Karpas-422 (cell line): ENCODE measurements around the gene LMCD1. TPM values are rescaled to one million over a fixed set of nuclear protein-coding genes. Genes with fewer than 3 reads are reported as not detected.

ENCODE experiments used
- DNase-seq: peaks from one replicate; pipeline ENCODE4 v3.0.0-alpha.2; 2015
- H2AFZ ChIP-seq: fragments of 200-600 bp; sonication (generic); 2 replicates; pipeline ENCODE4 v1.6.1; 2014; ENCODE audit warnings: antibody characterized with exemption, low read length, mixed read lengths
- H3K27ac ChIP-seq: fragments of 200-600 bp; sonication (generic); 2 replicates; pipeline ENCODE4 v1.5.1; 2014; ENCODE audit warnings: mild to moderate bottlenecking, low read length, moderate library complexity
- H3K27me3 ChIP-seq: fragments of 200-600 bp; sonication (generic); 2 replicates; pipeline ENCODE4 v1.6.1; 2014; ENCODE audit warnings: low read length, mixed read lengths
- H3K36me3 ChIP-seq: fragments of 200-600 bp; sonication (generic); 2 replicates; pipeline ENCODE4 v1.6.1; 2014; ENCODE audit warnings: low read length, mixed read lengths; ENCODE audit not compliant: insufficient read depth
- H3K4me1 ChIP-seq: fragments of 200-600 bp; sonication (generic); 2 replicates; pipeline ENCODE4 v1.6.1; 2014; ENCODE audit warnings: mild to moderate bottlenecking, low read length, mixed read lengths
- H3K4me2 ChIP-seq: fragments of 200-600 bp; sonication (generic); 2 replicates; pipeline ENCODE4 v1.6.1; 2014; ENCODE audit warnings: low read length, low read depth, mild to moderate bottlenecking; ENCODE audit not compliant: poor library complexity, severe bottlenecking
- H3K4me3 ChIP-seq: fragments of 200-600 bp; sonication (generic); 2 replicates; pipeline ENCODE4 v1.5.1; 2014; ENCODE audit warnings: mild to moderate bottlenecking, antibody characterized with exemption, low read length, mixed read lengths
- H3K79me2 ChIP-seq: fragments of 200-600 bp; sonication (generic); 2 replicates; pipeline ENCODE4 v1.6.1; 2014; ENCODE audit warnings: mild to moderate bottlenecking, low read length, mixed read lengths
- H3K9ac ChIP-seq: fragments of 200-600 bp; sonication (generic); 2 replicates; pipeline ENCODE4 v1.6.0; 2014; ENCODE audit warnings: low read length
- H3K9me2 ChIP-seq: fragments of 200-600 bp; sonication (generic), shearing (Covaris generic); replicated peaks from 2 replicates; pipeline ENCODE4 v1.6.0; 2014; ENCODE audit warnings: mild to moderate bottlenecking, low read length, moderate library complexity; ENCODE audit not compliant: insufficient read depth
- H3K9me3 ChIP-seq: fragments of 300-700, 200-600 bp; sonication (generic); 2 replicates; pipeline ENCODE4 v1.6.1; 2014; ENCODE audit warnings: low read length, mixed read lengths
- H4K20me1 ChIP-seq: fragments of 200-600 bp; sonication (generic); 2 replicates; pipeline ENCODE4 v1.6.1; 2014; ENCODE audit warnings: mild to moderate bottlenecking, antibody characterized with exemption, low read length, low read depth; ENCODE audit not compliant: insufficient read depth
- total RNA-seq: library from RNA; depleted of rRNA; stranded (reverse); fragments of >200 nt; shearing (Covaris generic); gene quantifications from 2 replicates; pipeline ENCODE4 v1.2.3, GENCODE V29; 2014; ENCODE audit warnings: low replicate concordance

Gene LMCD1
- total RNA-seq, 1 experiment from 2014 or later = not detected

GRCh38 chr3:8608041-8608790 is 106.6 kb downstream of the LMCD1 start:
- Histone ChIP-seq H2AFZ (no peak overlapping the region), H3K36me3 (no peaks in the 10 kb centered on the region), H3K9me3 (no peaks in the 10 kb centered on the region), H3K27ac (no peak overlapping the region), H3K9me2 (no peaks in the 10 kb centered on the region), H3K4me1 (no peaks in the 10 kb centered on the region), H4K20me1 (no peaks in the 10 kb centered on the region), H3K4me3 (no peak overlapping the region), H3K27me3 (no peaks in the 10 kb centered on the region), H3K79me2 (no peaks in the 10 kb centered on the region), H3K4me2 (no peak overlapping the region), H3K9ac (no peak overlapping the region)
- no peak for DNase-seq

- Histone ChIP-seq H3K4me2 (no peak overlapping the region), H3K9me2 (no peaks in the 10 kb centered on the region), H4K20me1 (no peaks in the 10 kb centered on the region), H3K4me3 (no peak overlapping the region), H3K27me3 (no peaks in the 10 kb centered on the region), H3K9ac (no peak overlapping the region), H3K36me3 (no peaks in the 10 kb centered on the region), H2AFZ (no peak overlapping the region), H3K4me1 (no peaks in the 10 kb centered on the region), H3K9me3 (no peaks in the 10 kb centered on the region), H3K27ac (no peak overlapping the region), H3K79me2 (no peaks in the 10 kb centered on the region)
- DNase-seq = no peak
These were observed 107.3 kb downstream of the LMCD1 start for GRCh38 chr3:8608791-8609467.

GRCh38 chr3:8610951-8611350 is 109.3 kb downstream of the LMCD1 start:
- no peaks in the 10 kb centered on the region for H4K20me1 ChIP-seq
- no peak for DNase-seq
- H3K79me2 ChIP-seq = no peaks in the 10 kb centered on the region
- no peaks in the 10 kb centered on the region for H3K4me1 ChIP-seq
- H2AFZ ChIP-seq = no peak overlapping the region
- H3K27me3 ChIP-seq = no peaks in the 10 kb centered on the region
- no peaks in the 10 kb centered on the region for H3K9me2 ChIP-seq
- H3K9me3 ChIP-seq = no peaks in the 10 kb centered on the region
- no peak overlapping the region for H3K9ac ChIP-seq
- H3K4me3 ChIP-seq = no peak overlapping the region
- no peaks in the 10 kb centered on the region for H3K36me3 ChIP-seq
- no peak overlapping the region for H3K4me2 ChIP-seq
- H3K27ac ChIP-seq = no peak overlapping the region

GRCh38 chr3:8617921-8618320 is 116.3 kb downstream of the LMCD1 start:
- Histone ChIP-seq H3K79me2 (no peaks in the 10 kb centered on the region), H3K4me2 (no peak overlapping the region), H3K36me3 (no peaks in the 10 kb centered on the region), H3K4me3 (no peak overlapping the region), H3K27me3 (no peaks in the 10 kb centered on the region), H3K27ac (no peak overlapping the region), H4K20me1 (no peaks in the 10 kb centered on the region), H3K4me1 (no peaks in the 10 kb centered on the region), H3K9me3 (no peaks in the 10 kb centered on the region), H2AFZ (no peak overlapping the region), H3K9me2 (no peaks in the 10 kb centered on the region), H3K9ac (no peak overlapping the region)
- DNase-seq = no peak

- Histone ChIP-seq H3K27me3 (no peaks in the 10 kb centered on the region), H3K36me3 (no peaks in the 10 kb centered on the region), H3K4me3 (no peak overlapping the region), H2AFZ (no peak overlapping the region), H3K27ac (no peak overlapping the region), H3K4me2 (no peak overlapping the region), H3K9me3 (no peaks in the 10 kb centered on the region), H4K20me1 (no peaks in the 10 kb centered on the region), H3K79me2 (no peaks in the 10 kb centered on the region), H3K4me1 (no peaks in the 10 kb centered on the region), H3K9ac (no peak overlapping the region), H3K9me2 (no peaks in the 10 kb centered on the region)
- DNase-seq = no peak
These were observed 117.3 kb downstream of the LMCD1 start for GRCh38 chr3:8618950-8619349.

- H3K4me2 ChIP-seq = no peak overlapping the region
These were observed 117.9 kb downstream of the LMCD1 start for GRCh38 chr3:8619548-8619947.

GRCh38 chr3:8621141-8621540 is 119.5 kb downstream of the LMCD1 start:
- Histone ChIP-seq H2AFZ (no peak overlapping the region), H3K4me2 (no peak overlapping the region), H3K36me3 (no peaks in the 10 kb centered on the region), H3K9me3 (no peaks in the 10 kb centered on the region), H3K4me1 (no peaks in the 10 kb centered on the region), H3K9me2 (no peaks in the 10 kb centered on the region), H3K9ac (no peak overlapping the region), H3K27me3 (no peaks in the 10 kb centered on the region), H3K27ac (no peak overlapping the region), H3K4me3 (no peak overlapping the region), H4K20me1 (no peaks in the 10 kb centered on the region), H3K79me2 (no peaks in the 10 kb centered on the region)
- DNase-seq = no peak

More at GRCh38 chr3:8619548-8619947, 117.9 kb downstream of the LMCD1 start:
- Histone ChIP-seq H3K27me3 (no peaks in the 10 kb centered on the region), H3K4me1 (no peaks in the 10 kb centered on the region), H3K9me3 (no peaks in the 10 kb centered on the region), H3K9ac (no peak overlapping the region), H4K20me1 (no peaks in the 10 kb centered on the region), H3K79me2 (no peaks in the 10 kb centered on the region), H3K4me3 (no peak overlapping the region), H3K36me3 (no peaks in the 10 kb centered on the region), H2AFZ (no peak overlapping the region), H3K27ac (no peak overlapping the region), H3K9me2 (no peaks in the 10 kb centered on the region)
- DNase-seq = no peak

GRCh38 chr3:8621872-8622271 is 120.2 kb downstream of the LMCD1 start:
- H3K27me3 ChIP-seq = no peaks in the 10 kb centered on the region
- H3K9ac ChIP-seq = no peak overlapping the region
- H3K27ac ChIP-seq = no peak overlapping the region
- no peak for DNase-seq
- no peaks in the 10 kb centered on the region for H3K36me3 ChIP-seq
- H3K79me2 ChIP-seq = no peaks in the 10 kb centered on the region
- H3K4me3 ChIP-seq = no peak overlapping the region
- no peaks in the 10 kb centered on the region for H3K9me2 ChIP-seq
- H3K4me2 ChIP-seq = no peak overlapping the region
- no peak overlapping the region for H2AFZ ChIP-seq
- H3K9me3 ChIP-seq = no peaks in the 10 kb centered on the region
- no peaks in the 10 kb centered on the region for H3K4me1 ChIP-seq
- H4K20me1 ChIP-seq = no peaks in the 10 kb centered on the region
